ENCODE results near the gene NTRK3.

NTRK3 gene

DNA sequence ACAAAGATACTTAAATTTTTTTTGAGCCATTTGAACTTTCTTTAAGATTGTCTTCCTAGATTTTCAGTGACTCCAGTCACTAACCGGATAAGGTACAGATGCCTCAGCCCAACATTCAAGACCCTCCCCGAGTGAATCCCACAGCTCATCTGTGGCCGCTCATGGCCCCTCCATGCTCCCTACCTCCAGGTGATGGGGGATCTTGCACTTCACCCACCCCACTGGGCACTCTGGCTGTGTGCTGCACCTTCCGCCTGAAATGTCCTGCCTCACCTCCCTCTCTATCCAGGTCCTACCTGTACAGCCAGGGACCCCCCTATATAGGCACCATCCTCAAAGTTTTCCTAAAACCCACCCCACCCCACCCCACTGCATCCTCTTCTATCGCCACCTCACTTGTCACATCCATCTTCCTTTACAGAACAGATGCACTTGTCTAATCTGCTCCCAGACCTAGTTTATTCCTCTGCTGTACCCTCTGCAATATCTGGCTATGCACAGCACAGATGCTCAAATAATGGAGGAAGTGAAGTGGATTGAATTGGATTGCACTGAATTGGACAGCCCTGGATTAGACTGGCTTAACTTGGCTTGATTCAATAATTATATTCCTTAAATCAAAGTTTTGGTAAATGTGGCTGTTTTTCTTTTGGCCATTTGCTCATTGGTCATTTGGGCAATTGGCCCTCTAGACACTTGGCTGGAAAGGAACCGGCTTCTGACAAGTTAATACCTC lies 24.5 kb downstream of the NTRK3 start:
- H3K9me3 ChIP-seq (ENCODE audit: insufficient read depth, low read length, severe bottlenecking) = no peaks in the 10 kb centered on the region
- H3K27me3 ChIP-seq (ENCODE audit: insufficient read depth, low read length, poor library complexity) = no peaks in the 10 kb centered on the region
- H4K20me1 ChIP-seq (ENCODE audit: insufficient read depth, low read length) = no peaks in the 10 kb centered on the region
- H3K9ac ChIP-seq (ENCODE audit: low read depth, low read length) = no peak overlapping the region
- TF ChIP-seq EZH2 (IDR thresholded peaks at IDR 0.05; ENCODE audit: borderline replicate concordance, low read depth, low read length, severe bottlenecking) = no peak
- TF ChIP-seq, protein P1, sequence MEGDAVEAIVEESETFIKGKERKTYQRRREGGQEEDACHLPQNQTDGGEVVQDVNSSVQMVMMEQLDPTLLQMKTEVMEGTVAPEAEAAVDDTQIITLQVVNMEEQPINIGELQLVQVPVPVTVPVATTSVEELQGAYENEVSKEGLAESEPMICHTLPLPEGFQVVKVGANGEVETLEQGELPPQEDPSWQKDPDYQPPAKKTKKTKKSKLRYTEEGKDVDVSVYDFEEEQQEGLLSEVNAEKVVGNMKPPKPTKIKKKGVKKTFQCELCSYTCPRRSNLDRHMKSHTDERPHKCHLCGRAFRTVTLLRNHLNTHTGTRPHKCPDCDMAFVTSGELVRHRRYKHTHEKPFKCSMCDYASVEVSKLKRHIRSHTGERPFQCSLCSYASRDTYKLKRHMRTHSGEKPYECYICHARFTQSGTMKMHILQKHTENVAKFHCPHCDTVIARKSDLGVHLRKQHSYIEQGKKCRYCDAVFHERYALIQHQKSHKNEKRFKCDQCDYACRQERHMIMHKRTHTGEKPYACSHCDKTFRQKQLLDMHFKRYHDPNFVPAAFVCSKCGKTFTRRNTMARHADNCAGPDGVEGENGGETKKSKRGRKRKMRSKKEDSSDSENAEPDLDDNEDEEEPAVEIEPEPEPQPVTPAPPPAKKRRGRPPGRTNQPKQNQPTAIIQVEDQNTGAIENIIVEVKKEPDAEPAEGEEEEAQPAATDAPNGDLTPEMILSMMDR (IDR thresholded peaks at IDR 0.05; ENCODE audit: borderline replicate concordance, extremely low read depth, low read length, poor library complexity, severe bottlenecking) = no peak
- H3K36me3 ChIP-seq (ENCODE audit: insufficient read depth, low read length) = no peaks in the 10 kb centered on the region
- no peak overlapping the region for H3K27ac ChIP-seq (ENCODE audit: low read length)
- DNase-seq = no peak
- H3K4me2 ChIP-seq (ENCODE audit: insufficient read depth, low read length) = no peak overlapping the region
- no peak for ATAC-seq (ENCODE audit: insufficient read depth, low read depth)
- no peak overlapping the region for H3K4me3 ChIP-seq (ENCODE audit: low read depth in 1 of 2, low read length in 2 of 2)
- no peaks in the 10 kb centered on the region for H3K4me1 ChIP-seq (ENCODE audit: insufficient read depth, low read length)
- H2AFZ ChIP-seq (ENCODE audit: low read depth, low read length) = no peak overlapping the region
- H3K79me2 ChIP-seq (ENCODE audit: insufficient read depth, low read length) = no peaks in the 10 kb centered on the region

DNA sequence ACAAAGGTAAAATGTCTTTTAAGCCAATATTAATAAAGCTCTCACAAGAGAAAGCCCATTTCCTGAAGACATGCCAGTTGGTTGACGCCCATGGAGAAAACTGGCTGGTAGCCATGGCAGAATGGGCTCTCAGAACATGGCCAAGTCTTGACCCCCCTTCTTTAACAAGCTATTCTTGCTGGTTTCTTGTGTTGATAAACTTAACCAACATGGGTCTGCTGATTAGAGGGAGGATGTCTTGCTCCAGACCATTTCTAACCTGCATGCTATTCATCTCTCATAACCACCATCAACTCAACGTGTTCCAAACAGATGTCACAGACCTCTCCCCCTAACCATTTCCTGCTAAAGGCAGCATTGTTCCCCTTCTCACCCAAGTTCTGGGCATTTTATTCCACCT lies 25.7 kb downstream of the NTRK3 start:
- TF ChIP-seq, protein P1 (IDR thresholded peaks at IDR 0.05; ENCODE audit: borderline replicate concordance, extremely low read depth, low read length, poor library complexity, severe bottlenecking) = no peak
- no peak for TF ChIP-seq EZH2 (IDR thresholded peaks at IDR 0.05; ENCODE audit: borderline replicate concordance, low read depth, low read length, severe bottlenecking)
- Histone ChIP-seq H3K4me1 (ENCODE audit: insufficient read depth, low read length) (no peaks in the 10 kb centered on the region), H3K9me3 (ENCODE audit: insufficient read depth, low read length, severe bottlenecking) (no peaks in the 10 kb centered on the region), H3K27ac (ENCODE audit: low read length) (no peak overlapping the region), H3K36me3 (ENCODE audit: insufficient read depth, low read length) (no peaks in the 10 kb centered on the region), H3K79me2 (ENCODE audit: insufficient read depth, low read length) (no peaks in the 10 kb centered on the region), H3K4me3 (ENCODE audit: low read depth in 1 of 2, low read length in 2 of 2) (no peak overlapping the region), H4K20me1 (ENCODE audit: insufficient read depth, low read length) (no peaks in the 10 kb centered on the region), H2AFZ (ENCODE audit: low read depth, low read length) (no peak overlapping the region), H3K27me3 (ENCODE audit: insufficient read depth, low read length, poor library complexity) (no peaks in the 10 kb centered on the region), H3K9ac (ENCODE audit: low read depth, low read length) (no peak overlapping the region), H3K4me2 (ENCODE audit: insufficient read depth, low read length) (no peak overlapping the region)
- ATAC-seq (ENCODE audit: insufficient read depth, low read depth) (no peak), DNase-seq (no peak)

DNA sequence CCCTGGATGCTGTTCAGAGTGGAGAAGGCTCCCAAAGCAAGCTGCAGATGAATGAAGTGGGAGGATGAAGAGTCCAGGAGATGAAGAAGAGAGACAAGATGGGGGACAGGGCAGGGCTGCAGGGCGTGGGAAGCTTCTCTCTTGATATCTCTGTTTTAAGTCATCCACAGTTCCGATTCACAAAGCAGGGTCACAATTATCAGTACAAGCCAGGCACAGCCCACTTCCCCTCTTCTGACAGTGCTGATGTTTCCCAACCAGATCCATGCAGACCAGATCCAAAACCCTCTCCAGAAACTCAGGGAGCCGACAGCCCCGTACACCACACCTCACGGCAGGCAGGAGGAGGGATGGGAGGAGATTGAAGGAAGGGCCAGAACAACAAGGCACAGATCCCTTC lies 31.1 kb downstream of the NTRK3 start:
- DNase-seq = no peak
- Histone ChIP-seq H3K27me3 (ENCODE audit: insufficient read depth, low read length, poor library complexity) (no peaks in the 10 kb centered on the region), H3K9ac (ENCODE audit: low read depth, low read length) (no peak overlapping the region), H4K20me1 (ENCODE audit: insufficient read depth, low read length) (no peaks in the 10 kb centered on the region), H3K4me1 (ENCODE audit: insufficient read depth, low read length) (no peaks in the 10 kb centered on the region), H3K4me3 (ENCODE audit: low read depth in 1 of 2, low read length in 2 of 2) (no peak overlapping the region), H2AFZ (ENCODE audit: low read depth, low read length) (no peak overlapping the region), H3K36me3 (ENCODE audit: insufficient read depth, low read length) (no peaks in the 10 kb centered on the region), H3K9me3 (ENCODE audit: insufficient read depth, low read length, severe bottlenecking) (no peaks in the 10 kb centered on the region), H3K79me2 (ENCODE audit: insufficient read depth, low read length) (no peaks in the 10 kb centered on the region), H3K4me2 (ENCODE audit: insufficient read depth, low read length) (no peak overlapping the region), H3K27ac (ENCODE audit: low read length) (no peak overlapping the region)
- ATAC-seq (ENCODE audit: insufficient read depth, low read depth) = no peak
- no peak for TF ChIP-seq EZH2 (IDR thresholded peaks at IDR 0.05; ENCODE audit: borderline replicate concordance, low read depth, low read length, severe bottlenecking)
- TF ChIP-seq, protein P1 (IDR thresholded peaks at IDR 0.05; ENCODE audit: borderline replicate concordance, extremely low read depth, low read length, poor library complexity, severe bottlenecking) = no peak
